Lower lobe of right lung (tissue), 2 donors: ENCODE data around the gene HTRA3. TPM values are rescaled to one million over a fixed set of nuclear protein-coding genes. Genes with fewer than 3 reads are reported as not detected.

Experiments
- ATAC-seq, 2 donors: fragments of 200-7000 bp; cut with Tn5 transposase; one replicate each; pipeline ENCODE4 v1.9.1; 2020 to 2022; ENCODE audit warnings: mild to moderate bottlenecking in 2 of 2, moderate library complexity in 2 of 2
- DNase-seq: peaks from one replicate; pipeline ENCODE4 v3.0.0-alpha.2; 2020
- H3K27ac ChIP-seq: fragments of 200-600 bp; one replicate; pipeline ENCODE4 v1.8.0; 2022
- H3K27me3 ChIP-seq: fragments of 200-600 bp; one replicate; pipeline ENCODE4 v1.8.0; 2022; ENCODE audit warnings: low read depth
- H3K36me3 ChIP-seq: fragments of 200-600 bp; one replicate; pipeline ENCODE4 v1.8.0; 2022; ENCODE audit warnings: mild to moderate bottlenecking
- H3K4me1 ChIP-seq: fragments of 200-600 bp; one replicate; pipeline ENCODE4 v1.8.0; 2022
- H3K4me3 ChIP-seq: fragments of 200-600 bp; one replicate; pipeline ENCODE4 v1.8.0; 2022; ENCODE audit warnings: mild to moderate bottlenecking
- H3K9me3 ChIP-seq: fragments of 200-600 bp; one replicate; pipeline ENCODE4 v1.8.0; 2022
- intact Hi-C: fragments of 100-400 bp; cut with DNase I; formaldehyde crosslinking; loops from one replicate; pipeline ENCODE4 v1.11.0; 2022
- total RNA-seq: library from RNA; stranded (reverse); fragmentation: NEBNext Ultra II Directional; extraction: Animal tissue kit (Norgen Biotek cat#: 25700); gene quantifications from one replicate; pipeline ENCODE4 v1.2.1, GENCODE V29; 2021
- TF ChIP-seq, protein P1 (sequence below): fragments of 200-600 bp; IDR thresholded peaks from one replicate; pipeline ENCODE4 v1.8.0; 2022; ENCODE audit warnings: antibody characterized with exemption, mild to moderate bottlenecking
- donor health status: DM: no; HTN: yes; CAD: no; lungs with severe emphysema.

HTRA3 gene
- total RNA-seq, 1 donor from 2014 or later, result 15.5 TPM

DNA sequence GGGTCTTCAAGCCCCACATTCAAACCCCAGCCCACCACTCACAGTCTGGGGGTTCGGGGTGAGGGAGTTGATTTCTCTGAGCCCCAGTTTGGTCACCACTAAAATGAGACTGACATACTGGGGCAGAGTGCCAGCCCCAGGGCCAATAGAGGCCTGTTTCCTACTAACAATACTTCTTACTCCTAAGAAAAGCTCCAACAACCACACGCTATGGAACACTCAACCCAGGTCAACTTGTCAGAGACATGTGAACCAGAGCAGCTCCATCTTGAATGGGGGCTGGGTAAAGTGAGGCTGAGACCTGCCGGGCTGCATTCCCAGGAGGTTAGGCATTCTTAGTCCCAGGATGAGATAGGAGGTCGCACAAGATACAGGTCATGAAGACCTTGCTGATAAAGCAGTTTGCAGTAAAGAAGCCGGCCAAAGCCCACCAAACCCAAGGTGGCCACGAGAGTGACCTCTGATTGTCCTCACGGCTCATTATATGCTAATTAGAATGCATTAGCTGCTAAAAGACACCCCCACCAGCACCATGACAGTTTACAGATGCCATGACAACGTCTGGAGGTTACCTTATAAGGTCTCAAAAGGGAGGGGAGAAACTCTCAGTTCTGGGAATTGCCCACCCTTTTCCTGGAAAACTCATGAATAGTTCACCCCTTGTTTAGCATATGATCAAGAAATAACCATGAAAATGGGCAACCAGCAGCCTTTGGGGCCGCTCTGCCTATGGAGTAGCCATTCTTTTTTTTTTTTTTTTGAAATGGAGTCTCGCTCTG, 26.6 kb upstream of the HTRA3 start:
- peaks cover 35% of the 10 kb centered on the region for H3K4me1 ChIP-seq
- peak overlapping the region; percentile 59 for H3K27ac ChIP-seq
- DNase-seq, result no peak
- ATAC-seq, result no peak
- intact Hi-C loops, result no loop called here
- TF ChIP-seq, protein P1, sequence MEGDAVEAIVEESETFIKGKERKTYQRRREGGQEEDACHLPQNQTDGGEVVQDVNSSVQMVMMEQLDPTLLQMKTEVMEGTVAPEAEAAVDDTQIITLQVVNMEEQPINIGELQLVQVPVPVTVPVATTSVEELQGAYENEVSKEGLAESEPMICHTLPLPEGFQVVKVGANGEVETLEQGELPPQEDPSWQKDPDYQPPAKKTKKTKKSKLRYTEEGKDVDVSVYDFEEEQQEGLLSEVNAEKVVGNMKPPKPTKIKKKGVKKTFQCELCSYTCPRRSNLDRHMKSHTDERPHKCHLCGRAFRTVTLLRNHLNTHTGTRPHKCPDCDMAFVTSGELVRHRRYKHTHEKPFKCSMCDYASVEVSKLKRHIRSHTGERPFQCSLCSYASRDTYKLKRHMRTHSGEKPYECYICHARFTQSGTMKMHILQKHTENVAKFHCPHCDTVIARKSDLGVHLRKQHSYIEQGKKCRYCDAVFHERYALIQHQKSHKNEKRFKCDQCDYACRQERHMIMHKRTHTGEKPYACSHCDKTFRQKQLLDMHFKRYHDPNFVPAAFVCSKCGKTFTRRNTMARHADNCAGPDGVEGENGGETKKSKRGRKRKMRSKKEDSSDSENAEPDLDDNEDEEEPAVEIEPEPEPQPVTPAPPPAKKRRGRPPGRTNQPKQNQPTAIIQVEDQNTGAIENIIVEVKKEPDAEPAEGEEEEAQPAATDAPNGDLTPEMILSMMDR, result no peak
- H3K36me3 ChIP-seq, result peaks cover 39% of the 10 kb centered on the region
- no peak overlapping the region for H3K4me3 ChIP-seq
- no peaks in the 10 kb centered on the region for H3K27me3 ChIP-seq
- H3K9me3 ChIP-seq, result no peaks in the 10 kb centered on the region

DNA sequence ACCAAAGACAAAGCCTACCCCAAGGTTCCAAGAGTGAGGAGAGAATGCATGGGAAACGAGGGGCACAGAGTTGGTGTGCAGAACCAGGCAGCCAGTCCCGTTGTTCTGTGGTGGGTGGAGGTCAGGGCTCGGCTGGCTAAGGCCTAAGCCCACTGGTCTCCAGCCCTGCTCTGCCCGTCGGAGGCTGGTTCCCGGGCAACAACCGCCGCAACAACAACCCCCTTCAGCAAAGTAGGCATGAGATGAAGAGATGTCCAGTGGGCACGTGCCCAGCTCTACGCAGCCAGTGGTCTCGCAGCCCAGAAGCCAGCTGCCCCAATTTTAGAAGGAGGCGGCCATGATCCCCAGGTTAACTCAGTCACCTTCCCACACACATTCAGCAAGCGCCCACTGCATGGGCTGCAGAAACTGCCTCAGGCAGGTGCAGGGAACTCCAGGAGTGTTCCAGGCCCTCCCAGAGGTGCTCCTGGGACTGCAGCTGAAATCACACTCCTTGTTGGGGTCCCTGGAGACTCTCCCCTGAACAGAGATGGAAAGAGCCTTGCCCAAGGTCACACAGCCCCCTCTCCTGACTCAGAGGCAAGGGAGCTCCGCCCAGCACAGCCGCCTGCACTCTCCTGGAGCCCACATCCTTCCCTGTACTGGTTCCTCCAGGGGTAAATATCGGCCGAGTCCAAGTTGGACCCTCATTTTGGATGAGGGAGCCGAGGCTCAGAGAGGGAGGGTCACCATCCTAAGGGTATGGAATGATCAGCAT, 25.4 kb upstream of the HTRA3 start:
- ATAC-seq, result no peak
- no peak for DNase-seq
- intact Hi-C loops, result no loop called here

DNA sequence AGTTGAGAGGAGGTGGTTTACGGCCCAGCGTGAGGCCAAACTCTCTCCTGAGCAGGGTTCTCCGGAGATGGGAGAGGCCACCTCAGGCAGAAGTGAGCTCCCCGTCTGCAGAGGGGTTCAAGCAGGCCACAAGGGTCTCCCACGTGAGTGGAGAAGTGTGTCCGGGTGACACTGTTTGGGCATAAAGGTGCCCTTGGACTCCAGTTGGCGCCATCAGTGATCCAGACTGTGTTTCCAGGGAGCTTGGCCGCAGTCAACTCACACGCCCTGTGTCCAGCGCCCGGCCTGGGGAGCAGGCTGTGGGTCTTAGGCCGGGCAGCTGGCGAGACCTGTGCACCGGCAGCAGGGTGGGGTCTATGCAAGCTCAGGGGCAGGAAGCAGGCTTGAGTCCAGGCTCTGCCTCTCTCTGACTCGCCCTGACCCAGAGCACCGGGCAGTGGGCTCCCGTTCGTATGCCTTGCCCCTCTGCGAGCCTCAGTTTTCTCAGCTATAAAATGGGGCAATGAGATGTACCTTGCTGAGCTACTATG, 24.6 kb upstream of the HTRA3 start:
- H3K27me3 ChIP-seq, result no peaks in the 10 kb centered on the region
- intact Hi-C loops, result no loop called here
- TF ChIP-seq, protein P1, result no peak
- peaks cover 41% of the 10 kb centered on the region for H3K4me1 ChIP-seq
- no peak overlapping the region for H3K27ac ChIP-seq
- no peak overlapping the region for H3K4me3 ChIP-seq
- H3K36me3 ChIP-seq, result peaks cover 24% of the 10 kb centered on the region
- DNase-seq (no peak), ATAC-seq (no peak)
- no peaks in the 10 kb centered on the region for H3K9me3 ChIP-seq

More for the DNA sequence above, 25.4 kb upstream of the HTRA3 start:
- peaks cover 29% of the 10 kb centered on the region for H3K36me3 ChIP-seq
- H3K9me3 ChIP-seq, result no peaks in the 10 kb centered on the region
- H3K4me1 ChIP-seq, result peaks cover 41% of the 10 kb centered on the region
- H3K27me3 ChIP-seq, result no peaks in the 10 kb centered on the region
- no peak overlapping the region for H3K27ac ChIP-seq
- TF ChIP-seq, protein P1, result no peak
- H3K4me3 ChIP-seq, result no peak overlapping the region

DNA sequence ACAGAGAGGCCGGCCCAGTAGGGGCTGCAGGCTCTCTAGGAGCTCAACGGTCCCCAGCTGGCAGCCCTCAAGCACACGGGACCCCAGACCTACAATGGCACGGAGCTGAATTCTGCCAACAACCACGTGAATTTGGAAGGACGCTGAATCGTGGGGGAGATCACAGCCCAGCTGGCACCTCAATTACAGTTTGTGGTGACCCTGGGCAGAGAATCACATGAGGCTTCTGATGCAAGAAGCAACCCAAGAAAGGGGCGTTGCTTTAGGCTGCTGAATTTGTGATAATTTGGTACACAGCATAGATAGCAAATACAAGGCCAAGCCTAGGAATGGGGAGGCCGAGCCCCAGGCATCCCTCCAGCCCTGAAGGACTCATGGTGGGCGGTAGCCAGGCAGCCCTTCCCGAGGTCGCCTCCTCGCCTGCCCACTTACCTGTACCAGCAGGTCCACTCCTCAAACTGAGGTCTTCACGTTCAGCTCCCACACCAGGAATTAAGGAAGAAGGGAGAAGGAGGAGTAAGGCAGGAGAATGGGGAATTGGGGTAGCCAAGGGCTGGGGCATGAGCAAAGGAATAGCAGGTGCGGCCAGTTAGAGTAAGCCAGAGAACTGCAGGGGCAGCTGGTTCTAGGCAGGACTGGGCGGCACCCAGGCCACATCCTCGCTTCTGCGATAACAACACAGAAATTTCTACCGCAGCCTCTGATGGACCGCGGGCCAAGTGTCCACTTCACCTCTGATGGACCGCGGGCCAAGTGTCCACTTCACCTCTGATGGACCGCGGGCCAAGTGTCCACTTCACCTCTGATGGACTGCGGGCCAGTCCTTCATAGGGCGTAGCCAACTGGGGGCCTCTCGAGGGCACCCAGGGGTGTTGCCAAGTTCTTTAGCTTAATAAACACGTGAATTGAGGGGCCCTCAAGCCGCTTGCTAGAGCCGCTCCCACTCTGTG, 23.4 kb upstream of the HTRA3 start:
- ATAC-seq (peak; percentile 80 to 82), DNase-seq (peak; percentile 84)
- TF ChIP-seq, protein P1, result no peak
- peaks cover 41% of the 10 kb centered on the region for H3K4me1 ChIP-seq
- no peaks in the 10 kb centered on the region for H3K27me3 ChIP-seq
- peak overlapping the region; percentile 83 for H3K27ac ChIP-seq
- intact Hi-C loops, result no loop called here
- H3K9me3 ChIP-seq, result no peaks in the 10 kb centered on the region
- H3K4me3 ChIP-seq, result no peak overlapping the region
- H3K36me3 ChIP-seq, result peaks cover 18% of the 10 kb centered on the region
